ENCODE results near the gene MUC4.
"Not testable (repeated sequence)": the region's sequence is repeated elsewhere in the genome, so short reads cannot be mapped to it uniquely, and the experiment has no call there.

MUC4 gene

GRCh38 chr3:195714380-195715011 is 97.2 kb downstream of the MUC4 start:
- DNase-seq, result no peak

DNA sequence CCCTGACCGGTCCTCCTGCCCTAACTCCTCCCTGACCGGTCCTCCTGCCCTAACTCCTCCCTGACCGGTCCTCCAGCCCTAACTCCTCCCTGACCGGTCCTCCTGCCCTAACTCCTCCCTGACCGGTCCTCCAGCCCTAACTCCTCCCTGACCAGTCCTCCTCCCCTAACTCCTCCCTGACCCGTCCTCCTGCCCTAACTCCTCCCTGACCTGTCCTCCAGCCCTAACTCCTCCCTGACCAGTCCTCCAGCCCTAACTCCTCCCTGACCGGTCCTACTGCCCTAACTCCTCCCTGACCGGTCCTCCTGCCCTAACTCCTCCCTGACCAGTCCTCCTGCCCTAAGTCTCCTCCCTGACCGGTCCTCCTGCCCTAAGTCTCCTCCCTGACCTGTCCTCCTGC is 98.6 kb downstream of the MUC4 start:
- DNase-seq, result not testable (repeated sequence)

DNA sequence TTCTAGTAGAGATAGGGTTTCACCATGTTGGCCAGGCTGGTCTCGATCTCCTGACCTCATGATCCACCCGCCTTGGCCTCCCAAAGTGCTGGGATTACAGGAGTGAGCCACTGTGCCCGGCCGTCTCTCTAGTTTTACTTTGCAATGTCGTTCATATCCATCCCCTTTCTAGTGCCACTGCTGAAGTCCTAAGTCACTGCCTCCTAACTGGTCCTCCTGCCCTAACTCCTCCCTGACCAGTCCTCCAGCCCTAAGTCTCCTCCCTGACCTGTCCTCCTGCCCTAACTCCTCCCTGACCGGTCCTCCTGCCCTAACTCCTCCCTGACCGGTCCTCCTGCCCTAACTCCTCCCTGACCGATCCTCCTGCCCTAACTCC is 99.2 kb downstream of the MUC4 start:
- DNase-seq, result not testable (repeated sequence)

DNA sequence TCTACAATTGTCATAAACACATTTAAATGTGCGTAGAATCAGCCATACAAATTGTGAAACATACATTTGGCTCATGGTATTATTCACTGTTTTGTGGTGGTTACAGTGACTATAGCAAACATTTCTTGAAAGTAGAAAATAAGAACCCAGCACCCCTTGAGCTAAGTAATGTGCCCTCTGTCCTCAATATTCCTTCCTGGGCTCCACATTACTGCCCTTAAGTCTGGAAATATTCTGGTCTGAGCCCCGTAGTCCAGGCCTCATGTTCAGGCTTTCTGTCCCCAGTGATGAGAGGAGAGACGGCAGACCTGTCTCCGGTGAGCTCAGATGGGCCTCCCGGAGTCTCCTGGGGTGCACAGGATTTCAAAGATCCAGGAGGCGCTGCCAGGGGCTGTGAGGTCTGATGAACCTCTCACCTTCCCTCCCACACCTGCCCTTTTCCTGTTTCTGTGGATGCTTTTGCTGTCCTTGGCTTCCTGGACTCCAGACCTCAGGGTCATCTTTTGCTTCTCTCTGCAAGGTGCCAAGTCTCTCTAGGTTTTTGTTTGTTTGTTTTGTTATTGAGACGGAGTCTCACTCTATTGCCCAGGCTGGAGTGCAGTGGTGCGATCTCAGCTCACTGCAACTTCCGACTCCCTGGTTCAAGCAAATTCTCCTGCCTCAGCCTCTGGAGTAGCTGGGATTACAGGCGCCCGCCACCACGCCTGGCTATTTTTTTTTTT is 99.8 kb downstream of the MUC4 start:
- DNase-seq, result no peak

- not testable (repeated sequence) for DNase-seq
Observed at GRCh38 chr3:195711091-195711812, 100.5 kb downstream of the MUC4 start.

GRCh38 chr3:195710126-195710905 is 101.4 kb downstream of the MUC4 start:
- not testable (repeated sequence) for DNase-seq

DNA sequence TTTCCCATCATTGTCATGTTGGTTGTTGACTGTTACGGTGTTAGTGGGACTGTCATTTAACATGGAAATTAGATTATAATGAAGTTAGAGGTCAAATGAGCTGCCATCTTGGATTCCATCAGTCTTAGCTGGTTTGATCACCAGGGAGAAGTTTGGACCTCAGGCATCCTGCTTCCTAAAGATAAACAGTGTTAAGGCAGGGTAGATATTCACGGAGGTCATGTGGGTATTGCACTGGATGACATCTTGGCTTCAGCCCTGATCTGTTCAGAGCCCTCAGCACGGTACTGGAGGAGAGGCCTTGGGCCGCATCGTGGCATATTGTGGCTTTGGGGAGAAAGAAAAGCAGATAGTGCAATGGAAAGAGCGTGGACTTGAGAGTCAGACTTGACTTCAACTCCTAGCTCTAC is 102.0 kb downstream of the MUC4 start:
- DNase-seq, result no peak

GRCh38 chr3:195708626-195709481 is 102.9 kb downstream of the MUC4 start:
- no peak for DNase-seq

DNA sequence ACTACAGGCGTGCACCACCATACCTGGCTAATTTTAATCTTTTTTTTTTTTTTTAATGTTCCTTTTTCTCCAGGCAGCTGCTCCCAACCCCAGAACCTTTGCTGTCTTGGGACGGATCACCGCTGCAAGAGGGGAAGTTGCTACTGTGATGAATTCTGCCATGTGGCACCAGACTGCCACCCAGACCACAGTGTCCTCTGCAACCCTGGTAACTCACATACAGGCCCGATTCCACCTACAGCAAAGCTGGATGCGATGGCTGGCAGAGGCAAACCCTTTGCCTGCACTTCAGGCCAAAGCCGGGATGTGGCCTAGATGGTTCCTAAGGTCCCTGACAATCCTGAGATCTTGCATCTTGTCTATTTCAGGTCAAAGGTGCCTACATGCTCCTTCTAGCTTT is 103.7 kb downstream of the MUC4 start:
- DNase-seq, result no peak

DNA sequence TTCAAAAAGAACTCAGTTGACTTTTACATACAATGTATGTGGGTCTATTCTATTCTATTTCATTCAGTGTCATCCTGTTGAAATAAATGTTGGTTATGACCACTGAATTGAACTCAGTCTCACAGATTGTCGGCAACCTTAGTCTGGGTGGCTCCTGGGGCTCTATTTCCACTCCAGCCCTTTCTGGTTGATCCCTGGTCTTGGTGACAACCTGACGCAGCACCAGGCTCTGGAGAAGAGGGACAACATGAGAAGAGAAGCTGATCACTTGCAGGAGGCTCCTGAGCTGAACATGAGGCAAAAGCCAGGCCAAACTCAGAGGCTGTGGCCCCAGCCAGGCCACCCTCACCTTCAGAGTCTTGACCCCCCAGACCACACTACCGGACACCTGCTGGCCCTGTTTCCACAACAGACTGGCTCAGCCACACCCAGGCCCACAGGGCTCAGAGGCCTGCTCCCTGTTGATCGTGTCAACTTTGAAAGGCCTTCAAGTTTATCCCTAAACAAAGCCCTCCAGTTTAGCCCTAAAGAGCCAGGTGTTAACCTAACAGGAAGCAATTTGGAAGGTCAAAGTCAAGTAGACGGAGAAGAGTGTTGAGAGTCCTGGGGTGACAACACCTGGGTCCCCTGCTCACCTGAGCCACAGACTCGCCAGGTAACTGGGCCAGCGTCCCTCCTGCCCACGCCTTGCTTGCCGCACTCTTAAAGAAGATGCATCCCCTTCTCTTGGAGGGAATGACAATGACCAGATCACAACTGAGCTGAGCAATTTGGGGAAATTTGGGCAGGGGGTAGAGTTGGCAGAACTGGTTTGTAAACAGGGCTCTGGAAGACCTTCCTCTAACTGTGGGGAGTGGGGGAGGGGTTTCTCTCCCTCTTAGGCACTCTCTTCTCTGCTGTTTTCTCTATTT is 106.4 kb downstream of the MUC4 start:
- no peak for DNase-seq

- DNase-seq, result no peak
Observed at GRCh38 chr3:195704433-195704999, 107.2 kb downstream of the MUC4 start.

- no peak for DNase-seq
Observed at GRCh38 chr3:195703776-195704175, 108.0 kb downstream of the MUC4 start.

GRCh38 chr3:195701042-195701915 is 110.5 kb downstream of the MUC4 start:
- DNase-seq, result no peak

DNA sequence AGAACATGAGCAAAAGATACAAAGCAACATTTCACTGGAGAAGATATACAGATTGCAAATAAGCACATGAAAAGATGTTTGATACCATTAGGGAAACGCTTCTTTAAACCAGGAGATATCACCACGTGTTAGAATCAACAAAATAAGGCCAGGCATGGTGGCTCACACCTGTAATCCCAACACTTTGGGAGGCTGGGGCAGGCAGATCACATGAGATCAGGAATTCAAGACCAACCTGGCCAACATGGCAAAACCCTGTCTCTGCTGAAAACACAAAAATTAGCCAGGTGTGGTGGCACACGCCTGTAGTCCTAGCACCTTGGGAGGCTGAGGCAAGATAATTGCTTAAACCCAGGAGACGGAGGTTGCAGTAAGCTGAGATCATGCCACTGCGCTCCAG is 111.4 kb downstream of the MUC4 start:
- DNase-seq, result no peak

- no peak for DNase-seq
Observed at GRCh38 chr3:195699860-195700259, 111.9 kb downstream of the MUC4 start.

- no peak for DNase-seq
Observed at GRCh38 chr3:195699388-195699771, 112.3 kb downstream of the MUC4 start.

- DNase-seq, result no peak
Observed at GRCh38 chr3:195698647-195699387, 112.9 kb downstream of the MUC4 start.

- no peak for DNase-seq
Observed at GRCh38 chr3:195698325-195698646, 113.4 kb downstream of the MUC4 start.

Measured in fibroblast of upper back skin (primary cell).